Endometrium (tissue), 2 donors: ENCODE measurements around the gene HEATR1.
"Not testable (repeated sequence)": the region's sequence is repeated elsewhere in the genome, so short reads cannot be mapped to it uniquely, and the experiment has no call there.

Source experiments
- FAIRE-seq: peaks from 2 replicates; lab custom pipeline; 2012; peaks lifted over from hg19 to GRCh38; lab: Jason Lieb, UNC
- donor health status: control.
- donor health status: control.

The HEATR1 gene

DNA sequence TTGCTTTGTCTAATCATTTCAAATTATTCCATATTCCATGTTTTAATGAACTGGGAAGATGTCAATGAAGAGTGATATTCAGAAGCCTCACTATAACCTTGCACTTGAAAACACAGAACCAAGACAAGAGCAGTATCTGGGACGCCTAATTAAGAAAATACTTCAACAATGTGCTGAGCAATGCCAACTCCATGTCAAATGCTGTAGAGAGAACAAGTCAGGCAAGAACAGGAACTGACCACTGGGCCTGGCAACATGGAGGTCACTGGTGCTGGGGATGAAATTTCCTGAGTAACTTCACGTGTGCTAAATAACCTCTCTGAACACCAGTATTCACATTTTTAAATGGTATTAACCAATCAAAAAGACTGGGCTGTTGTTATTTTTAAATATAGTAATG is 22.8 kb downstream of the HEATR1 start:
- FAIRE-seq, result no peak

DNA sequence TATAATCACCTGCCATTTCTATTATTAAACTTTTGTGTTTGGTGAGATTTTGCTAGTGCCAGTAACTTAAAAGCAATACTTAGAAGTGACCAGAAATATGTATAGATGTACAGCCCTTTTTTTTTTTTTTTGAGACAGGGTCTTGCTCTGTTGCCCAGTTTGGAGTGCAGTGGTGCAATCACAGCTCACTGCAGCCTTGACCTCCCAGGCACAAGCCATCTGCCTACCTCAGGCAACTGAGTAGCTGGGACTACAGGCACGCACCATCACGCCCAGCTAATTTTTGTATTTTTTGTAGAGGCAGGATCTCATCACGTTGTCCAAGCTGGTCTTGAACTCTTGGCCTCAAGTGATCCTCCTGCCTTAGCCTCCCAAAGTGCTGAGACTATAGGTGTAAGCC is 23.9 kb downstream of the HEATR1 start:
- FAIRE-seq, result not testable (repeated sequence)

DNA sequence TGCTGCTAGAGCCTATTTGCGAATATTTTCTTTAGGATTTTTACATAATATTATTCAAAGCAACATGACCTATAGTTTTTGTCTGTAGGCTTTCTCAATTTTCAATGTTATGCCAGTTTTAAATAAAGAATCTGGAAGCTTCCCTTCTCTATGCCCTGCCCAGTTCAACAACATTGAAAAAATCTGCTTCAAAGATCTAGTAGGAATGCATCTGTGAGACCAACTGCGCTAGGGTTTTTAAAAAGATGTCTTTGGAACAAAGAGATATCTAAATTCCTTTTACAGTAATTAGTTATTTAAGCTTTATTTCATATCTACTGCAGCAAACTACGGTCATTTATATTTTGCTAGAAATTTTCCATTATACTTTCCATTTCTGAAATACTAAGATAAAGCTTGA is 25.7 kb downstream of the HEATR1 start:
- no peak for FAIRE-seq

DNA sequence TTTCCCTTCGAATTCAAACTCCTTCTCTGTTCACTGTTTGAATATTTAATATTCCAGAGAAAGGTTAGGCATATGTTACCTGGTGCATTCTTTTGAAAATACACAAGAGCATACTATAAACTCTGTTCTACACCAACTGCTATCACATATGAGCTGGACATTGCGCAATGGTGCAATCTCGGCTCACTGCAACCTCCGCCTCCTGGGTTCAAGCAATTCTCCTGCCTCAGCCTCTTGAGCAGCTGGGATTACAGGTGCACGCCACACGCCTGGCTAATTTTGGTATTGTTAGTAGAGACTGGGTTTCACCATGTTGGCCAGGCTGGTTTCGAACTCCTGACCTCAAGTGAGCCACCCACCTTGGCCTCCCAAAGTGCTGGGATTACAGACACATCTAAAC is 27.3 kb downstream of the HEATR1 start:
- not testable (repeated sequence) for FAIRE-seq

DNA sequence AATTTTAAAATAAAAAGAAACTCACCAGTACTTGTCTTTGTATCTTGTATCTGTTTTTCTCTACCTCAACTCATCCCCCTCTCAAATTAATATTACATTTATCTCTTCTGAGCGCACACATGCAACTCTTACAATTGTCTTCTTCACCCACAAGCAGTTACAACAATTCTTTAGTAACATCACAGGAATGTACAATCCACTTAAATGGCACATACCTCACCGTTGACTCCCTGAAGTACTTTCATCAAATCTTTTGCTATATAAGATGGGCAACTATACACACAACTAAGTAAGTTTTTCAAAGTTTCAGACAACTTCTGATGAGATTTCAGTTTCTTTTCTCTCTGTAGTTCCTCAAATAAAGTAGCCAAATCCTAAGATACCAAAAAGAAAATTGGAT is 28.3 kb downstream of the HEATR1 start:
- FAIRE-seq, result no peak

DNA sequence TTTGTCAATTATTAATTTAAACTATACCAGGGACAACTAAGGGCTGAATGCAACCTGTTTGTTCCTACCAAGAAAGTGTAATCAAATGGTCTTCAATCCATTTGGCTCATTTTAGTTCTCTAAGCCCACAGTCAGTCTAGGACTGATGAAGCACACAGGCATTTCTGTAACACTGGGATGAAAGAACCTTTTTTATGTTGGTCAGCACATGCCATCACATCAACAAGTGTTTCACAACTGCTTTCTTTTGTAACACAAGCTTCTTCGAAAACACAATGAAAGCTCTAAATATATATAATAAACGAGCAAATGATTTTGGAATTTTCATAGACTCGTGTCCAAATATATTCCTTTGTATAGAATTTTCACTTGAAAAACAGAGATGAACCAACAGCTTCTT is 28.8 kb downstream of the HEATR1 start:
- no peak for FAIRE-seq

DNA sequence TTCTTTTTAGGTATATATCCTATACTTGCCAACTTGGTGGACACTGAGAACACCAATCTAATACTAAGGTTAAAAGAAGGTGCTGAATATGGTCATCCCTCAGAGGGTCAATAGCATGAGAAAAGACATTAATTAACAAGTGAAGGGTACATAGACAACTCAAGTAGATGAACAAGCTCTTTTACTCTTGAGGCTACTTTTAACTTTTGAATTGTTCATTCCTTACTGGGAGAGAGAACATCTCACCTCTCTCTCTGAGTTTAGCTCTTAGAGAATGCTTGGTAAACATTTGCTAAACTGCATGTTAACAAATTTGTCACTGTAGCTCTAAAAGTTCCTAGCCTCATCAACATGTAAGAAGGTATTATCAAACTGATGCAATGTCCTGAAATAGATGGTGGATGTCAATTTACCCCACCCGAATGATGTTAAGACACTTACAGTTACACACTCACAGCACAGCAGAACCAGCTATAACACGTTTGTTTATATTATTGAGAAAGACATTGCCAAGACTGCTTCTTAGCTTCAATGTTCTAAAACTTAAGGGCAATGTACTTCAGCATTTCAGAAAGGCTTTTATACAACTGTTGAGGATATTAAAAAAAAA is 35.9 kb downstream of the HEATR1 start:
- no peak for FAIRE-seq

DNA sequence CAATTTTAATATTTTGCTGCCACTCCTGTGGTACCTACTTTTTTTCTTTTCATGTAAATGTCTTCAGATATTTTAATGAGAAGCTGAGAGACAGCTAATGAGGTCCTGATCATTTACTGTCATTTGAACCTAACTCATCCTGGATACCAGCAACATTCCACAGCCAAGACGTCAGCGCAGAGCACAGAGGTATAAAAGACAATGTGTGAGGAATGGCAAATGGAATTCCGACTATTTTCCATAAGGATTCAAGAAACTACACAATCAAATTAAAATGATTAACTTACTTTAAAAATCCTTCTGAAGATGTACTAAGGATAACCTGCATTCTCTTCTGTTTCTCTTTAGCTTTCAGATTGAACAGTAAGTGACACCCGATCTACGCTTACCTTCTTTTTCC is 38.8 kb downstream of the HEATR1 start:
- FAIRE-seq, result no peak

DNA sequence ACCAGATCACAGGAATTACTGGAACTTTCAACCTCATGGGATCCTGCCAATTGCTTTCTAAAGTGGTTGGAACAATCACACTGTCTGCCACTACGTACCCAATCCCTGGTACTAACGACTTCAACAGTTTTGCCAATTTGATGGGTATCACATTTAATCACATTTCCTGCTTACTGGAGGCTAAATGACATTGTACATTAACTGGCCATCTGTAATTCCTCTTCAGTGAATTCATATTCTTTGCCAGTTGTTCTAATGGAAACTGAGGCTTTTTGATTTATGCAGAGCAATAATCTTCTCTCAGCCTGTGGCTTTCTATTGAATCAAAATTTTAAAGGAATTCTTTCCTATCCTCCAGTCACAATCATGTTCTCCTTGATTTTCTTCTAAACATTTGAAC is 42.3 kb downstream of the HEATR1 start:
- no peak for FAIRE-seq

DNA sequence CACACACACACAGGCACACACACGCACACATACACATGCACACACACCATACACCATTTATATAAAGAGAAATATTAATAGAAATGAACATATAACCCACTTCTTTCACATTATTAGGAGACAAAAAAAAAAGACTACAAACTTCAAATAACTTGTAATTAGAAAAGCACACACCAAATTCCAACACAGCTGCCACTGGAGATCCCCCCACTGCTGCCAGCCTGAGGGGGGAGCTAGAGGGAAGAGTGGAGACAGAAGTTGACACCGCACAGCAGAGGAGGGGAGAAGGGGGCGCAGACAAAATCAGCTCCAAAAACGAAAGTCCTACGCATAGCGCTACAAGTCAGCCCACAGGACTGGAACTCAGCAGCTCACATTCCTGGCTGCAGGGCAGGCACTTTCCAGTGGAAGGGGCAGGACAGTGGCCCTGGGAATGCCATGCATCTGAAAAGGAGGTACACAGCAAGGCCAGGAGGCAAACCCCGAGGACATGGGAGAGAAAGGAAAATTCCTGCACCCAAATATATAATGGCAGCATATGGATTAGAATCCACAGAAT is 44.0 kb downstream of the HEATR1 start:
- FAIRE-seq, result no peak

DNA sequence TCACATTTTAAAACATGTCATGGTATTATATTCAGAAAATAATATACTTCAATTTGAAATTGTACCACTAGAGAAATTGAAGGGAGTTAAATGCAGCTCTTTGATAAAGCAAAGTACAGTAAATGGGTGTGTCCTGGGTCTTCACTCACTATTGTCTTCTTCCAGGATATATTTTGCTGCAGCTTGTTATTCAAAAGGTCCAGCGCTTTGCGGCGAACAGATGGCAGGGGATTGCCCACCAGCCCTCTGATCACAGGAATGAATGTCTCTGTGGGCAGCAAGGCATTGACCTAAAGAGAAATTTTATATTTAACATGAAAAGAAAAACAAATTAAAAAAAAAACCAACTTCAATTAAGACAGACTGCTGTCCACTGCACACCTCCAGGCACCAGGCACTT is 45.5 kb downstream of the HEATR1 start:
- no peak for FAIRE-seq

DNA sequence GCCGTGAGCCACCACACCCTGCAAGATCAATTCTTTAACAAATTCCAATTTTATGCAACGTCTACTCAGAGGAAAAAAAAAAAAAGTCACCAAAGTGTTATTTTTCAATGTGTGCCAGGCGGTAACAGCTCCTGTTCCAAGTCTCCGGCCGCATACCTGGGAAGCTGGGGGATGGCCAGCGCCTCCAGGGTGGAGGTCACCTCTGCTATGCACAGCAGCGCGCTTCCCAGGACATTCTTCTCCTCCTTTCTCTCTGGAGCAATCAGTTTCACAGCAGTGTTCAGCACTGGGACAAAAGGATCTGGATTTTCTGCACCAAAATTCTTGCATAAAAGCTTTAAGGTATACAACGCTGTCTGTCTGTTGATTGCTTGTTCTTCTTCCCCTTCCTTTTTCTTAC is 46.2 kb downstream of the HEATR1 start:
- no peak for FAIRE-seq

DNA sequence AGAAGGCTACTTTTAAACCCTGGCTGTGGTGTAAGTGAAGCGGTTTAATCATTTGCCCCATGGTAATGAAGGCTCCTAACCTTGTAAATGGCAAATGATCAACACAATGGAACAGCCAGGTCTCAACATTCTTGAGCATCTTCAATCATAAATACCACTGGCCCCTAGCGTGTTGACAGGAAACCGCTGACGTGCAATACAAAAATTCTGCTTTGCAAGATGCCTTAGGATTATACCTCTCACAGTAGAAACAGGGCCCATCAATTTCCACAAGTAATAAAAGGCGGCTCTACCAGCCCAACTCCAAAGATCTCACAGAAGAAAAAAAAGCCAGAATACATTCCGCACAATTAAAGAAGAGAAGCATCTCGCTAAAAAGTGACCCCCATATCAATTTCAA is 47.7 kb downstream of the HEATR1 start:
- no peak for FAIRE-seq

DNA sequence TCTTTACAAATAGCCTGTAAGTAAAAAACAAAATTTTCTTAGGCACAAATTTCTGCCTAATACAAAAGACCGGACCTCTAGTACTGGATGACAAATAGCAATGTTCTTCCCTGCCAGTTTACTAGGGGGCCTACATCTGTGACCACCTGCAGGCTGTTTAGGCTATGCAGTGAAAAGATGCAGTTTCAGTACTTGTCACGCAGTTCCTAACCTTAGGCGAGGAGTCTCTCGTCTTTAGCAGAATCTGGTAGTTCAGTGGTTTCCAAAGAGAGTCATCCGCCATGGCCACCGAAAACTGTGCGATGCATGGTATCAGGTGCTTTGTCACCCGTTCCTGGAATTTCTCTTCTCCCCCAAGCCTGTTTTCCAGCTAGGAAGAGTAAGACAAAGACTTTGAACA is 50.9 kb downstream of the HEATR1 start:
- no peak for FAIRE-seq

DNA sequence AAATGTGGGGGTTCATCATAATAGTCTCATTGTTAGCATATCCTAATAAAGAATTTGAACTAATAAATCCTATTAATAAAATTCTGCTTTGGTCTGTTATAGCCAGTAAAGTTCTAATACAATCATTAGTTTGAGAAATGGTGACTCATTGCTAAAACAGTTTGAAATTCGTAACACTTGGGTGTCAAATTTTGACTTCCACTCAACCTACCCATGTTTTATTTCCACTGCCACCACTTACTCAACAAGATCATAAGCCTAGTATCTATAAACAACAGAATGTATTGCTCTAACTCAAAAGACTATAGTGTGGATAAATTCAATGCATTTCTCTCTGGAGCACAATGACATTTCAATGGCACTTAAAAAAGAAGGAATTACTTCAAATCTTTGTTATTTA is 51.4 kb downstream of the HEATR1 start:
- FAIRE-seq, result no peak

DNA sequence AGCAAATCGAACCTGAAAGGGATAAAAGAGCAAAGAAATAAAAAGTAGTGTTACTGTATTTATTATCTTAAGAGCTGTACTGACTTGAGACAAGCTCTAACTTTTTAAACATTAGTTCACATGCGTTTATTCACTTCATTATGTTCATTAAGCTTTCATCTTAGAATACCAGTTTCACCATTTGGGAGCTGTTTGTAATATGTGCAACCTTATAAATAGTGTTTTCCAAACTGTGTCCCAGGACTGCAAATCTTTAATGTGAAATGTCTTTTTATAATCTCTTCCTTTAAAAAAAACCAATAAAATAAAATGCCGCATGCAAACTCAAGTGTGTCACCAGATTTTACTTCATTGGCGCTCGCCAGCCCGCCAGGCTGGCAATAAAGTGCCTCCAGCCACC is 52.2 kb downstream of the HEATR1 start:
- FAIRE-seq, result no peak

DNA sequence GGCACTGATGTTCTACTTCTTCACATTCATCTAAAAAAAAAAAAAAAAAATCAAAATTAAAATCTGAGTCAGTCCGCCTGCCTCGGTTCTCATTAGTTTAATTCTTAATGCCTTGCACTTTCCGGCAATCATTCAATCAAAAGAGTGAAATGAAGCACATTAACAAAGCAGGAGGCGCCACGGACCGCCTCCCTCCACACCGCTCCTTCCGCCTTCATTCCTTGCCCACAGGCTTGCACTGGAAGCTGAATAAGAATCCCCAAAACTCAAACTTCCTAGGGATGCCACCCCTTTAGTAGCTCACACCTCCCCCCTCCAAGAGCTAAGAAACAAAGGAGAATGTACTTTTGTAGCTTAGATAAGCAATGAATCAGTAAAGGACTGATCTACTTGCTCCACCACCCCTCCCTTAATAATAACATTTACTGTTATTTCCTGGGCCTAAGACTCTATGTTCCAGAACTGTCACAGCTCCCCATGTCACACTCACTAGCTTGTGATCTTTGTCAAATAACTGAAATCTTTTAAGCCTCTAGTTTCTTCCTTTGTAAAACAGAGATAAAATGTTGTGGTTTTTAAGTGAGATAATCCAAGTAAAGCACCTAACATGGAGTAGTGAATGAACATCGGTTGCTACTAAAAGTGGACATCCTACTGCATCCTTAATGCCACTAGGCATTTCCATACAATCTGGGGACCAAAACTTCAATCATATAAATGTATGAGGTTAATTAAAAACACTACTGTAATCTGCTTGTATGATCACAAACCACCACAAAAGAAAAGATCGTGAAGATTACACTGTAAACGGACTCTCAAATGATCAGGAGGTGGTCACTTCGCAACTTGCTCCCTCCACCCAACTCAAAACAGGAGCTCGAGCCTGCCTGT is 53.1 kb downstream of the HEATR1 start:
- FAIRE-seq, result no peak

DNA sequence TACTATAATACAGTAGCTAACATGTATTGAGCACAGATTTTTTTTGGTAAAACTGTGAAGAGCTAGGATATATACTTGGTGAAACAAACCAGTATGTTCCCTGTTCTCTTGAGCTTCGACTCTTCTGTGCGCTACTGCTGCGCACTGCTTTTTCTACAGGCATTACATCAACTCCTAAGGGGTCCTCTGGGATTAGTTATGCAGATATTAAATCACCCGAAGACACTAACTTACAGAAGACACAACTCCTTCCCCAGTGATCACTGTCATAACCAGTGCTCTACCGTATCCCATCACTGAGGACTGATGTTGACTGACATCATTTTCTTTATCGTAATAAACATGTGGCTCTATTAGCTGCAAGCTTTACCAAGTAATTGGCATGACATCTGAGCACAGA is 55.9 kb downstream of the HEATR1 start:
- FAIRE-seq, result no peak

DNA sequence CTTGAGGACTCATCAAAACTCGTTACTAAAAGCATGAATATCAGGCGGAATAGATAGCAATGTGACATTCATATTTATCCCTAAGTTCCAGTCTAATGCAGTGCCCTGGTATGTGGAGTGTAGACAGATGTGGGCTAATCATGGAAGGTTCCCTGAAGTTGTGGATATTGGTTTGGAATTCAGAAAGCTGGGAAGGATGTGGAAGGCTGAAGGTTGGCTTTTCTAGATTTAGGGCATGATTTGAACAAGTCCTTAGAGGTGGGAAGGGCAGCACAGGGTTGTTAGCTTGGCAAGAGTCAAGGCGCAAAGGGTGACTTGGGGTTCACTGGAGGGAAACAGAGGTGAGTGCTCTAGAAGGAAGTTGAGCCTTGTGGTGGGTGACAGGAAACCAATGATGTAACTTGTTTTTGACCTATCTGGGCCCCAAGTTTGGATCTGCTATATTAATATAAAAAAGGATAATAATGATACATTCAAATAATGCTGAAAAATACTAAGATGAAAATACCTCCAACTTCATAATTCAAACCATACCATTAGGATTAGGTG is 58.6 kb downstream of the HEATR1 start:
- FAIRE-seq, result no peak

DNA sequence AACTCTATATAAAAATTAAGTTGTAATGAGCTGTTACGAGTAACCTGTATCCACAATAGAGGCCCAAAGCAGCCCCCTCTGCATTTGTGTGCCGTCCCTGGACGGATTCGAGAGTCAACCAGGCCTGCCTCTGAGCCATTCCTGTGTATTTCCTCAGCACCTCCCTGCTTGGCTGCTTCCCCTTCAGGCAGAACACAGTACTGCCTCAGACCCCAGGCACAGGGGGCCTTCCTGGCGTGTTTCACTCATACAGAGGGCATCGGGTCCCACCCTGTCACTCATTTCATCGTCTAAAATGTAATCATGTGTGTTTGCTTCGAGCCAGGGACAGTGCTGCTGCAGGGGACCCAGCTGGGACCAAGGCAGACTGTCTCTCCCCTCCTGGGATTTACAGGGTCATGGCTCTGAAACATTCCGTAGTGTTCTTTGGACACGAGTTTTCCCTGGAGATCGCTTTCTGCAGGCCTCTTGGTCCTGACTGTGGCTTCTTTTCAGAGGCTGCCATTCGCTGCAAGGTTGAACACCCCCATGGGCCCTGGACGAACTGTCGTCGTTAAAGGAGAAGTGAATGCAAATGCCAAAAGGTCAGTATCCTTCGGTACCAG is 61.1 kb downstream of the HEATR1 start:
- FAIRE-seq, result no peak

DNA sequence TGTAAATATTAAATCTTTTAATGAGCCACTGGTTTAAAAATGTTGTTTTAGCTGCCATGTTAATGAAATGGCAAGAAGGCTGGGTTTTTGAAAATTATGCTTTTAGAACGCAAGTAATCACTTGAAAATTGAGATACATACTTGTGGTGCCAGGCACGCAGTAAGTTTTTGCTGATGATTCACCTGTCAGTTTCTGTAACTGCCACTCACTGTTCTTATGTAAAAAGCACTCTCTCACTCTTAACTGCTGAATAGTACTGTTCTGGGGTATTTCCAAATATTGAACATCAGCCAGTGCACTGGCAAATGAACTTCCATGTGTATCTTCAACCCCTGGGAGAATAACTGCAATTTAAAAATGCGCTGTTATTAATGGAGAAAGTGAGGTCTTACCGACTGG is 62.6 kb downstream of the HEATR1 start:
- no peak for FAIRE-seq

DNA sequence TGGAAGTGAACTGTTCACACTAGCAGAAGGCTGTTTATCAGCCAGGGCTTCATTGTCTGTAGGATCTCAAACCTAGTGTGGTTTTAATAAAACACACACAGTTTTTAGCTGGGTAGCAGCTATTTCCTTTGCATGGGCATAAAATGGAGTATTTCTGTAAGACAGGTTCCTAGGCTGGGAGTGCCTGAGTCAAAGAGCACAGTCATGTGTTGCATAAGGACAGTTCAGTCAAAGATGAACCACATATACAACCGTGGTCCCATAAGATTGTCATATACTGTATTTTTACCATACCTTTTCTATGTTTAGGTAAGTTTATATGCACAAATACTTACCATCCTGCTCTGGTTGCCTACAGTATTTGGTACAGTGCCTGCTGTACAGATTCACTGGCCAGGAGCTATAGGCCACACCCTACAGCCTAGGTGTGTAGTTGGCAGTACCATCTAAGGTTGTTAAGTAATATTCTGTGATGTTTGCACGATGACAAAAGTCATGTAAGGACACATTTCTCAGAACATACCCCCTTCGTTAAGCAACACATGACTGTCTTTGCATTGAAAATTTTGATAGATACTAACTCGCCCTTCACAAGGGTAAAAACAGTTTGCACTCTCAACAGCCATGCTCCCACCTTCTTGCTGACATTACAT is 63.4 kb downstream of the HEATR1 start:
- FAIRE-seq, result no peak
